Epithelial cell of esophagus (primary cell): ENCODE measurements around the gene ZFYVE21.
"Not testable (repeated sequence)": the region's sequence is repeated elsewhere in the genome, so short reads cannot be mapped to it uniquely, and the experiment has no call there.

Experiments
- DNase-seq: peaks from one replicate; pipeline ENCODE4 v3.0.0; 2010; ENCODE audit warnings: low read depth
- H3K4me3 ChIP-seq: 2 replicates; pipeline ENCODE4 v1.5.1; 2011; ENCODE audit warnings: mild to moderate bottlenecking, low read length, control low read depth
- TF ChIP-seq, protein P1 (sequence below): IDR thresholded peaks from 2 replicates; pipeline ENCODE4 v1.5.1; 2011; ENCODE audit warnings: low read depth, mild to moderate bottlenecking, low read length, control low read depth, inconsistent platforms; ENCODE audit not compliant: insufficient read depth; ENCODE audit errors: missing control alignments

ZFYVE21 gene

DNA sequence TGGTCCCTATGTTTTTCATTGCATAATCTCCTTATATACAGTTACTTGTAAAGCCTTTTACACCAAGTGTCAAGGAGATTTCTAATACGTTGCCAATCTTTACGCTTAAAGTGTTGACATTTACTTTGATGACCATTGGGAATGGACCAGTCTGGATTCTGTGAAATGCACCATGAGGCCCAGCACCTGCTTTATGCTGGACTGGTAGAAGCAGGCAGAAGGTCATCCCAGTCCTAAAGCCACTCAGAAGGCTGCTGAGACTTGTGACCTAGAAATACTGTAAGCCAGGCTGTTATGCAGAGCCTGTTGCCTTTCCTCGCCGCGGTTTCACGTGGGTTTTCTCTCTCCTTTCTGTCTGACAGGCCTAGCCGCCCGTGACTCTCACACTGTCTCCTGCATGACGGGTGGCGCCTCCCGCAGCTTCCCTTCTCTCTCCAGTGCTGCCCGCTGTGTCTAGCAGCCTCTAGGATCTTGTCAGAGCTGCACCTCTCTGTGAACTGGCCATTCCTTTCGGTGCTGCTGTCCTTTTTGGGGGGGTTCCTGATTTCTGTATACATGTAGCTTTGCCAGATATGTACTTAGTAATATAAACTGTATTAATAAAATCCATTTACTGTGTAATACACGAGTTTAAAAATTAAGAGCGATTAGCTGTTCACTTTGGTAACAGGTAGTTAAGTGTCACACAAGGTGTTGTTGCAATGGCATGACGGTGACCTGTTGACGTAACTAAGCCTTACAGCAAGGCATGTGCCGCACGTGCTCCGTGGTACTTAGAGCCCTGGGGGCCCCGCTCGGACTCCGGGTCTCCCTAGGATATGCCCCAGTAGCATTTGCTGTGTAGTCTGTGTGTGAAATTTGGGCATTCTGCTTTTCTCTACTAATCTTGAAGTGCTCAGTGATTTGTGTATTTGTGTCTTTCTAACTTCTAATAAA, 30.1 kb upstream of the ZFYVE21 start:
- H3K4me3 ChIP-seq, result no peak overlapping the region
- TF ChIP-seq, protein P1, sequence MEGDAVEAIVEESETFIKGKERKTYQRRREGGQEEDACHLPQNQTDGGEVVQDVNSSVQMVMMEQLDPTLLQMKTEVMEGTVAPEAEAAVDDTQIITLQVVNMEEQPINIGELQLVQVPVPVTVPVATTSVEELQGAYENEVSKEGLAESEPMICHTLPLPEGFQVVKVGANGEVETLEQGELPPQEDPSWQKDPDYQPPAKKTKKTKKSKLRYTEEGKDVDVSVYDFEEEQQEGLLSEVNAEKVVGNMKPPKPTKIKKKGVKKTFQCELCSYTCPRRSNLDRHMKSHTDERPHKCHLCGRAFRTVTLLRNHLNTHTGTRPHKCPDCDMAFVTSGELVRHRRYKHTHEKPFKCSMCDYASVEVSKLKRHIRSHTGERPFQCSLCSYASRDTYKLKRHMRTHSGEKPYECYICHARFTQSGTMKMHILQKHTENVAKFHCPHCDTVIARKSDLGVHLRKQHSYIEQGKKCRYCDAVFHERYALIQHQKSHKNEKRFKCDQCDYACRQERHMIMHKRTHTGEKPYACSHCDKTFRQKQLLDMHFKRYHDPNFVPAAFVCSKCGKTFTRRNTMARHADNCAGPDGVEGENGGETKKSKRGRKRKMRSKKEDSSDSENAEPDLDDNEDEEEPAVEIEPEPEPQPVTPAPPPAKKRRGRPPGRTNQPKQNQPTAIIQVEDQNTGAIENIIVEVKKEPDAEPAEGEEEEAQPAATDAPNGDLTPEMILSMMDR, result no peak
- no peak for DNase-seq

DNA sequence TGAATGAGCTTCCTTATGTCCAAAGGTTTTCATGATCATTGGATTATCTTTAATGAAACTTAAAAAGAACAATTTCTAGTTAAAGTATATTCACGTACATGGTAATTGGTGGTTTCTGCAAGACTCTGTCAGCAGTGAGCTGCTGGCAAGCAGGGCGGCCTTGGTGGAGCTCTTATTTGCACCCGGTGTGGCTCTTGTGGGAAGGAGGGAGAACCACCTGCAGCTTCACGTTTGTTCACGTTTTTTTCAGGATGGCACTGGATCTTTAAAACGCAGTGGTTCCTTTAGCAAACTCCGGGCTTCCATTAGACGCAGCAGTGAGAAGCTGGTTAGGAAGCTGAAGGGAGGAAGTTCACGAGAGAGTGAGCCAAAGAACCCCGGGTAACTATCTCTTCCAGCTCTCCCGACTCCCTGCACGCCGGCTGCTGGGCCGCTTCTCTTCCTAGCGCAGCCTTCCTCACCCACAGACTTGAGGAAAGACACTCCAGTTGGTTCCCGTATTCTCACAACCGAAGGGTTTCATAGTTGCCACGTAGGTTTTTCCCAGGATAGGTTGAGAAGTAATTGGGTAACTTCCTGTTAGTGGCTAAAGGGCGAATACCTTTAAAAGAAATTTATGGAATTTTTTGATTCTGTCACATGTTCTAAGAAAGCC, 28.7 kb upstream of the ZFYVE21 start:
- no peak overlapping the region for H3K4me3 ChIP-seq
- no peak for DNase-seq
- TF ChIP-seq, protein P1, result no peak

DNA sequence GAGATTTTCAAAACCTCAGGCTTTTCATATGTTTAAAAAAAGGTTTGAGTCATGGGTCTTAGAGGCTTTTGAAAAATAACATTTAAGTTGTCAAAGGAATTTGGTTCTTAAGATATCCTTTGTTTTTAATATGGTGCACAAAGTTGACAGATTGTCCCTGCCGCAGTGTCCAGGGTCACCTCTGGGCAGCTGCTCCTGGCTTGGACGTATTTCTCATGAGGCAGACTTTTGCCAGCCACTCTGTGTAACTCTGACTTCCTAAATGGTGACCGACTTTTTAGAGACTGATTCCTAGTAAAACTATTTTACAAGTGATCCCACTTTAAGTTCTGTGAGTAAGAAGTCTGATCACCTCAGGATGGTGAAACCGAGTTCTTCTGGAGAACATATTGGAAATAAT, 27.9 kb upstream of the ZFYVE21 start:
- DNase-seq, result no peak
- TF ChIP-seq, protein P1, result no peak
- H3K4me3 ChIP-seq, result no peak overlapping the region

DNA sequence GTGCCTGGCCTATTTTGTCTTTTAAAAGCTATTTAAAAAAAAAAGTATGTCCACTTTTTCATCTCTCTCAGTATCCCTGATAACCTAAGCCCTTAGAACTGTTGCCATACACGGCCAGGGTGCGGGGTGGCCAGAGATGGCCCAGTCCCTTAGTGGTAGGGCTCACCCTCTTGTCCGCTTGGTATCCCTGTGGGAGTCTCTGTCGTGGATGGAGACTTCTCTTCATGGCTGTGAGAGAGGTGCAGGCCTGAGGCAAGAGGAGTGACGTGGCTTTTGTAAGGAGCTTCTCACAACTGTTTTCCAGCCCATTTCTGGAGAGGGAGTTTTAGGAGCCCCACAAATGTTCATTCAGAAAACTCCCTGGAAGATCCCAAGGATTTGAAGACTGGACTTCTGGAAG, 27.2 kb upstream of the ZFYVE21 start:
- DNase-seq, result no peak
- H3K4me3 ChIP-seq, result no peak overlapping the region
- TF ChIP-seq, protein P1, result no peak

DNA sequence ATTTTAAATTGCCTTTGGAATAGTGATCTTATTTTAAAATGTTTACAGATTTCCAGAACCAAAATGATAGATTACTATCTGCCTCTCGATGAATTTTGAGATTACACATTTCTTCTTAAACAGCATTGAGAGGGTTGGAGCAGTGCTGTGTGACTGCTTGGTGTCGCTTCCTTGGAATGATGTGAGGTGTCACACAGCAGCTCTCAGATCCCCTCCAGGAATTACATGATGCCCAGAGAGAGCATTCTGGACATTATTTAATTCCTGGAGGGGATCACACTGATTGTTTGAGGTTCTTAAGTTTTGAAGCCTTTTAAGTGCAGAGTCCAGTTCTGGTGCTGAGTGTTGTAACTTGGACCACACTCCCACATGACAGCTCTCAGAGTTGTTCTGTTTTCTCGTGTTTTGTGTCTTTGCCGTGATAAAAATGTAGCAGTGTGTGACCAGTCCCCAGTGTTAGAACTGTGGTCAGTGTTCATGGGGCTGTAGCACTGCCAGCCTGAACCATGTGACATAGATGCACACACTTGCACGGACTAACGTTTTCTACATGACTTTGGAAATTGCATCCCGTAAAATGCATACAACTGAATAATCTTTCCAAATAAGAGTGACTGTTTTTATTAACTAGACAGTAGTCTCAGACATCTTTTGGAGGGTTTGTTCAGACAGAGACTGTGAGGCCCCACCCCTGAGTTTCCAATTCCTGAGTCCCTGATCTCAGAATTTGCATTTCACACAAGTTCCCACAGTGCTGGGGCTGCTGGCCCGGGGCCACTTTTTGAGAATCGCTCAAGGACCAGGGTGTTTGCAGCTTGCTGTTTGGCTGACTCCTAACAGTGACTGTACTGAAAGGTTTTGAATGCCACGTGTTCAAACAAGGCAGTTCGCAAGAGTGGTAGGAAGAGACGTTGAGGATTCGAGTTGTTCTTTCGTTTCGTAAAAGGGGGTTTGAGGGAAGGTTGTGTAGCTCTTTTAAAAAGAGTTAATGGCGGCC, 26.4 kb upstream of the ZFYVE21 start:
- no peak overlapping the region for H3K4me3 ChIP-seq
- TF ChIP-seq, protein P1, result no peak
- peak; percentile 29 for DNase-seq

DNA sequence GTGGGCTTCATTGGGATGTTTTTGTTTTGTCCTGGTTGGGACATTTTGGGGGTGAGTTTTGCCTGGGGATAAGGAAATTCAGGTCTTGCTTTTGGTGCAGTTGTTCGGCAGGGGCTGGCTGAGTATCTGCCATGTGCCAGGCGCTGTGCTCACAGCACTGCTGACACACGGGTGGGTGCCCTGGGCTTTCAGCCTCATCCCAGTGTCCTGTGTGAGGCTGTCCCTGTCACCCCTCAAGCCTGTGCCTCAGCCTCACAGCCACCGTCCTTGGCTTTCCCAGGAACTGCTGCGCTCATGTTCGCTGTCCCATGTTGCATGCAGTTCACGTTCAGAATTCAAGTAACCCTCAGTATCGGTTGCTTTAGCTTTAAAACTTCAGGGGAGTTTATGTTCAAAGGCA, 25.3 kb upstream of the ZFYVE21 start:
- no peak overlapping the region for H3K4me3 ChIP-seq
- no peak for DNase-seq
- TF ChIP-seq, protein P1, result no peak

DNA sequence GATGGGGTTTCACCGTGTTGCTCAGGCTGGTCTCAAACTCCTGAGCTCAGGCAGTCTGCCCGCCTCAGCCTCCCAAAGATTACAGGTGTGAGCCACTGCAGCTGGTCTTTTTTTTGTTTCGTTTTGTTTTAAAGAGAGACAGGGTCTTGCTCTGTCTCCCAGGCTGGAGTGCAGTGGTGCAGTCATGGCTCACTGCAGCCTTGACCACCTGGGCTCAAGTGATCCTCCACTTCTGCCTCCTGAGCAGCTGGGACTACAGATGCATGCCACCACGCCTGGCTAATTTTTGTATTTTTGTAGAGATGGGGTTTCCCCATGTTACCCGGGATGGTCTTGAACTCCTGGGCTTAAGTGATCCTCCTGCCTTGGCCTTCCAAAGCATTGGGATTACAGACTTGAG, 24.0 kb upstream of the ZFYVE21 start:
- DNase-seq, H3K4me3 ChIP-seq: not testable (repeated sequence)
